GM19467 (cell line): ENCODE data around the gene TRMT1L.

ENCODE experiments used
- ATAC-seq: cut with Tn5 transposase; IDR thresholded peaks from one replicate; pipeline ENCODE4 v1.9.1; 2021; ENCODE audit warnings: mild to moderate bottlenecking, moderate library complexity; ENCODE audit not compliant: unreplicated experiment

The TRMT1L gene

GRCh38 chr1:185132534-185132933 lies 24.2 kb downstream of the TRMT1L start:
- no peak for ATAC-seq

- ATAC-seq = no peak
Measured at GRCh38 chr1:185129708-185130107, 27.0 kb downstream of the TRMT1L start.

DNA sequence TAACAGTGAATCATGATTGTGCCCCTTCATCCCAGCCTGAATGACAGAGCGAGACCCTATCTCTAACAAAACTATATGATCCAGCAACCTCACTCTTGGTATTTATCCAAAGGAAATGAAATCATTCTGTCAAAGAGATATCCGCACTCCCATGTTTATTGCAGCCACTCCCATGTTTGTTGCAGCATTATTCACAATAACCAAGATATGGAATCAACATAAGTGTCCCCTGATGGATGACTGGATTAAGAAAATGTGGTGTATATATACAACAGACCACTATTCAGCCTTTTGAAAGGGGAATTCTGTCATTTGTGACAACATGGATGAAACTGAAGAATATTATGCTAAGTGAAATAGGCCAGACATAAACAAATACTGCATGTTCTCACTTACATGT lies 44.4 kb downstream of the TRMT1L start:
- ATAC-seq = no peak

GRCh38 chr1:185111873-185112272 lies 44.9 kb downstream of the TRMT1L start:
- ATAC-seq = no peak

GRCh38 chr1:185110145-185110544 lies 46.6 kb downstream of the TRMT1L start:
- ATAC-seq = no peak

DNA sequence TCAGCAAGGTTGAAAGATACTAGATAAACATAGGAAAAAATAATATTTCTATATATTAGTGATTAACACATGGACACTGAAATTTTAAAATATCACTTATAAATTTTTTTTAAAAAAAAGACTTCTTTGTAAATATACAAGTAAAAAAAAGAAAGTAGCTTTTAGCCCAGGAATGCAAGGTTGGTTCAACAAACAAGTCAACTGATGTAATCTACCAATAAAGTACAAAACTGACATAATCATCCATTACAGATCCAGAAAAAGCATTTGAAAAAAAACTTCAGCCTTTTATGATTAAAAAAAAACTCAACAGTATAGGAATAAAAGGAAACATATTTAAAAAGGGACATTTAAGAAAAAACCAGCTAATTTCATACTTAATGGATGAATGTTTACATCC lies 48.4 kb downstream of the TRMT1L start:
- ATAC-seq = no peak

- ATAC-seq = no peak
Measured at GRCh38 chr1:185105121-185105520, 51.6 kb downstream of the TRMT1L start.

GRCh38 chr1:185104083-185104482 lies 52.7 kb downstream of the TRMT1L start:
- no peak for ATAC-seq

DNA sequence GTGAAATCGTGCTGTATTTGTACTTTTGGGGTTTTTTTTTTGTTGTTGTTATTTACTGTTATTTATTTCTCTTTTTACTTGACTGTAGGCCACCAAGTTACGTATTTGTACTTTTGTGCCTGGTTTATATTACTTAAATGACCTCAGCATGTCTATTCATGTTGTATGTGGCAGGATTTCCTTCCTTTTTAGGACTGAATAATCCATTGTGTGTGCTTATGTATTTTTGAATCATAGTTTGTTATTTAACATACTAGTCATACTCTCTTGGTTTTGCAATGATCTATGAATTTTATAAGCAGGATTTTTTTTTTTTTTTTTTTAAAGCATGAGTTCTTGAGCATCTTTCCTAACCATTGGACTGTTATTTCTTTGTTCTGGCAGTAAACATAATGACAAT lies 60.2 kb downstream of the TRMT1L start:
- ATAC-seq = no peak

DNA sequence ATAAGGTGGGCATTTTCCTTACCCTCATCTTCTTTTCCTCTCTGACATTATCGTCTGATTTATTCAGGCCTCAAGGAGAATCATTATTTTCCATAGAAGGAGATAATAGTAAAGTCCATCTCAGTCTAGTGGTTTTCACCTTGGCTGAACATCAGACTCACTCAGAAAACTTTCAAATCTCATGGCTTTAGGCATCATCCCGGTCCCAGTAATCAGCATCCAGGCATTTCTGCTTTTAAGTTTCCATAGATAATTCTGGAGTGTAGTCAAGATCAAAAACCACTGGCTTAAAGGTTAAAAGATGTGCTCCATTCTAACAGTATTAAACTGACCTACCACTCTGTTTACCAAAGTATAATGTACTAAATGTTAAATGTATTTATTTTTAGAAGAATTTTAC lies 62.0 kb downstream of the TRMT1L start:
- ATAC-seq = no peak

- no peak for ATAC-seq
Measured at GRCh38 chr1:185091480-185091879, 65.3 kb downstream of the TRMT1L start.

- ATAC-seq = no peak
Measured at GRCh38 chr1:185087746-185088145, 69.0 kb downstream of the TRMT1L start.

DNA sequence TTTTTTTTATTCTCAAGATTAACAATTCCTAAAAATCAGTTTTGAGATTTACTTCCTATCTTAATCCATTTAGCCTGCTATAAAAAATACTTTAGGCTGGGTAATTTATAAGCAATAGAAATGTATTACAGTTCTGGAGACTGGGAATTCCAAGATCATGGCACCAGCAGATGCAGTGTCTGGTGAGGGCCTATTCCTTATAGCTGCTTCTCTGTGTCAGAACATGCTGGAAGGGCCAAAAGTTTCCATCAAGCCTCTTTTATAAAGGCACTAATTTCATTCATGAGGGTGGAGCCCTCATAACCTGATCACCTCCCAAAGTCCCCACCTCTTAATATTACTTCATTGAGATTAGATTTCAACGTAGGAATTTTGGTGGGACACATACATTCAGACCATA lies 69.7 kb downstream of the TRMT1L start:
- no peak for ATAC-seq

DNA sequence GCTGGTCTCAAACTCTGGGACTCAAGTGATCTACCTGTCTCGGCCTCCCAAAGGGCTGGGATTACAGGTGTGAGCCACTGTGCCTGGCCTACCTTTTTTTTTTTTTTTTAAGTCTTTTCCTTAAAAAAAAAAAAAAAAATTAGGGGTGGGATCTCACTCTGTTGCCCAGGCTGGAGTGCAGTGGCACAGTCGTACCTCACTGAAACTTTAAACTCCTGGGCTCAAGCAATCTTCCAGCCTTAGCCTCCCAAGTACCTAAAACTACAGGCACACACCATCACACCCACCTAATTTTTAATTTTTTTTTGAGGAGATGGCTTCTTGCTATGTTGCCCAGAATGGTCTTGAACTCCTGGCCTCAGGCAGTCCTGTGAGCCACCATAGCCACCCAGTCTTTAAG lies 72.9 kb downstream of the TRMT1L start:
- no peak for ATAC-seq

DNA sequence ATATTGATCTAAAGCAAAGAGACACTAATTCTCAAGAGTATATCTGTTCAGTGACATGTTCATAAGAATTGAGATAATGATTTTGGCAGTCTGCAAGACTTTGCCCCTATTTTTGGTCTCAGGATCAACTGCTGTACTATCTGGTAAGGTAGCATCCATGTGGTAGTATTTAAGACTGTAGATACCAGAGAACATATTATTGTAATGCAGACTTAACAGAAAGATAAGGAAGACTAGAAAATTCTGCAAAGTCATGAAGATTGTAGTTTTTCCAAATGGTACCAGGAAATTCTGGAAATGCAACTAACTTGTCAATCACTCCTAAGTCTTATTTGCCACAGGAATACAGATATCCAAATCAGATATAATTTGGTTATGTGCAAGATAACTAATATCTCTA lies 76.3 kb downstream of the TRMT1L start:
- ATAC-seq = no peak

- no peak for ATAC-seq
Measured at GRCh38 chr1:185077374-185077773, 79.4 kb downstream of the TRMT1L start.

- no peak for ATAC-seq
Measured at GRCh38 chr1:185075476-185075875, 81.3 kb downstream of the TRMT1L start.

DNA sequence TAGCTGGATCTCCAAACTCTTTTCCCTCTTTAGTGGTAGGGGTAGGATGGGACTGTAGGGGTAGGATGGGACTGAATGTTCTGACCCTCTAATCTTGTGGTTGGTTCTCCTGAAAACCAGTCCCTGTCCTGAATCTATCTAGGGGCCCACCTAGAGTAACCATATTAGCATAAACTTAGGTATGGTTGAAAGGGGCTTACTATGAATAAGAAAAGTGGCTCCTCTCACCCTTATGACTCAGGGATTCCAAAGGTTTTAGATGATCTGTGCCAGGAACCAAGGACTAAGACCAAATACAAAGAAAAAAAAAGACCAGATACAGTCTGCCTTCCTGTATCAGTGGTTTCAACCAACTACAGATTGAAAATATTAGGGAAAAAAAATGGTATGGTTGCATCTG lies 82.4 kb downstream of the TRMT1L start:
- no peak for ATAC-seq

- no peak for ATAC-seq
Measured at GRCh38 chr1:185073725-185074124, 83.0 kb downstream of the TRMT1L start.

GRCh38 chr1:185070051-185070450 lies 86.7 kb downstream of the TRMT1L start:
- no peak for ATAC-seq

DNA sequence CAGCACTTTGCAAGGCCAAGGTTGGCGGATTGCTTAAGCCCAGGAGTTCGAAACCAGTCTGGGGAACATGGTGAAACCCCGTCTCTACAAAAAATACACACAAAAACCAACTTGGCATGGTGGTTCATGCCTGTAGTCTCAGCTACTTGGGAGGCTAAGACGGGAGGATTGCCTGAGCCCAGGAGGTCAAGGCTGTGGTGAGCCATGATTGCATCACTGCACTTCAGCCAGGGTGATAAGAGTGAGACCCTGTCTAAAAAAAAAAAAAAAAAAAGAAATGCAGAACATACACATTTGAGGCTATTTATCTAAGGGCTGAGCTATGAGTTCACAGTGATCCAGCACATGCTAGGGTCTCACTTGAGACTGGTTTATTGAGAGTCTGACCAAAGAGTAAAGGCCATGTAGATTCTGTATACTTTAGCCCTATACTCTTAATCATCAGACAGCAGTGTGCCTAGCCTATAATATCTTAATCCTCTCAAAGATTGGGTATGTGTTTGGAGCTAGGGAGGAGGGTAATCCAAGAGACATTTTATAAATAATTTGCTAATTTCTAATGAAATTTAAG lies 87.5 kb downstream of the TRMT1L start:
- ATAC-seq = no peak

- no peak for ATAC-seq
Measured at GRCh38 chr1:185068341-185068740, 88.4 kb downstream of the TRMT1L start.
